Keratinocyte (primary cell): ENCODE measurements around the gene TP53I3. TPM values are rescaled to one million over a fixed set of nuclear protein-coding genes. Genes with fewer than 3 reads are reported as not detected.

ENCODE experiments used
- DNase-seq: peaks from one replicate; pipeline ENCODE4 v3.0.0-alpha.2; 2011; ENCODE audit warnings: low read depth, missing footprints, low spot score
- FAIRE-seq: peaks from 2 replicates; lab custom pipeline; 2011; peaks lifted over from hg19 to GRCh38; lab: Jason Lieb, UNC
- H2AFZ ChIP-seq: 2 replicates; pipeline ENCODE4 v1.6.0; 2012; ENCODE audit warnings: low read length, control low read depth, inconsistent platforms; ENCODE audit not compliant: control insufficient read depth
- H3K27ac ChIP-seq: 2 replicates; pipeline ENCODE4 v1.5.1; 2011; ENCODE audit warnings: low read length; ENCODE audit not compliant: control insufficient read depth, insufficient read depth
- H3K27me3 ChIP-seq: 3 replicates; pipeline ENCODE4 v1.6.0; 2011; ENCODE audit warnings: low read length; ENCODE audit not compliant: control insufficient read depth, insufficient read depth; ENCODE audit errors: extremely low read depth
- H3K36me3 ChIP-seq, 2 experiments: 2 replicates in 1 of 2; 3 replicates in 1 of 2; pipeline ENCODE4 v1.5.1; 2011; ENCODE audit warnings: low read length in 2 of 2, mild to moderate bottlenecking in 1 of 2; ENCODE audit not compliant: control insufficient read depth in 2 of 2, insufficient read depth in 2 of 2; ENCODE audit errors: extremely low read depth in 1 of 2
- H3K4me1 ChIP-seq: 3 replicates; pipeline ENCODE4 v1.5.1; 2011; ENCODE audit warnings: low read length; ENCODE audit not compliant: control insufficient read depth, insufficient read depth; ENCODE audit errors: extremely low read depth
- H3K4me2 ChIP-seq: 3 replicates; pipeline ENCODE4 v1.6.0; 2011; ENCODE audit warnings: low read depth, low read length; ENCODE audit not compliant: control insufficient read depth, insufficient read depth; ENCODE audit errors: extremely low read depth
- H3K4me3 ChIP-seq, 3 experiments: fragments of 200-600 bp in 1 of 3; sonication (generic) in 1 of 3; 2 replicates in 2 of 3; 3 replicates in 1 of 3; pipeline ENCODE4 v1.5.1; 2011 to 2016; ENCODE audit warnings: low read length in 3 of 3, mild to moderate bottlenecking in 3 of 3, control low read depth in 2 of 3, inconsistent platforms in 1 of 3, low read depth in 1 of 3, mixed read lengths in 1 of 3, mixed run types in 1 of 3, moderate library complexity in 1 of 3; ENCODE audit not compliant: control insufficient read depth in 2 of 3, insufficient read depth in 2 of 3; ENCODE audit errors: extremely low read depth in 1 of 3
- H3K79me2 ChIP-seq: 2 replicates; pipeline ENCODE4 v1.6.0; 2012; ENCODE audit warnings: low read length; ENCODE audit not compliant: control insufficient read depth, insufficient read depth
- H3K9ac ChIP-seq: 3 replicates; pipeline ENCODE4 v1.6.0; 2011; ENCODE audit warnings: low read length; ENCODE audit not compliant: control insufficient read depth, insufficient read depth; ENCODE audit errors: extremely low read depth
- H3K9me1 ChIP-seq: 3 replicates; pipeline ENCODE4 v1.6.0; 2011; ENCODE audit warnings: low read length; ENCODE audit not compliant: control insufficient read depth, insufficient read depth; ENCODE audit errors: extremely low read depth
- H3K9me3 ChIP-seq: 2 replicates; pipeline ENCODE4 v1.5.1; 2012; ENCODE audit warnings: low read depth, low read length; ENCODE audit not compliant: control insufficient read depth
- H4K20me1 ChIP-seq: 3 replicates; pipeline ENCODE4 v1.6.0; 2011; ENCODE audit warnings: low read length; ENCODE audit not compliant: control insufficient read depth, insufficient read depth; ENCODE audit errors: extremely low read depth
- EZH2 ChIP-seq: IDR thresholded peaks from one replicate; pipeline ENCODE4 v1.6.1; 2012; ENCODE audit warnings: inconsistent platforms, mild to moderate bottlenecking, low read length, moderate library complexity
- dilution Hi-C: fragments of 300-500 bp; cut with MboI; formaldehyde crosslinking; loops from one replicate; pipeline ENCODE4 v1.7.0; 2020; ENCODE audit warnings: low sequenced_read_pairs; ENCODE audit not compliant: extremely low pct_ligation_motif_present
- polyA plus RNA-seq, 5 experiments: library from polyadenylated mRNA; depleted of rRNA in 3 of 5; stranded (reverse) in 3 of 5; stranded (forward) in 1 of 5; unstranded in 1 of 5; fragments of >200 nt; gene quantifications; 1 replicate in 1 of 5; 2 replicates in 3 of 5; 3 replicates in 1 of 5; pipeline versions ENCODE4 v1.2.1 to v1.2.3, GENCODE V29; 2011 to 2012; ENCODE audit warnings: missing spikeins in 2 of 5, low read depth in 1 of 5, low replicate concordance in 1 of 5
- TF ChIP-seq, protein P1 (sequence below), 3 experiments: IDR thresholded peaks in 1 of 3; conservative IDR thresholded peaks in 1 of 3; optimal IDR thresholded peaks in 1 of 3; 2 replicates in 2 of 3; 3 replicates in 1 of 3; pipeline versions ENCODE3 to v1.5.1; 2011; ENCODE audit warnings: low read length in 3 of 3, mild to moderate bottlenecking in 3 of 3, moderate library complexity in 2 of 3, control low read depth in 1 of 3, inconsistent platforms in 1 of 3; ENCODE audit not compliant: insufficient read depth in 2 of 3; ENCODE audit errors: extremely low read depth in 1 of 3

Gene TP53I3
- polyA plus RNA-seq, 1 donor (not counting 4 experiments of a cell fraction or from before 2014, with no cell fraction given) = 30.9 TPM

DNA sequence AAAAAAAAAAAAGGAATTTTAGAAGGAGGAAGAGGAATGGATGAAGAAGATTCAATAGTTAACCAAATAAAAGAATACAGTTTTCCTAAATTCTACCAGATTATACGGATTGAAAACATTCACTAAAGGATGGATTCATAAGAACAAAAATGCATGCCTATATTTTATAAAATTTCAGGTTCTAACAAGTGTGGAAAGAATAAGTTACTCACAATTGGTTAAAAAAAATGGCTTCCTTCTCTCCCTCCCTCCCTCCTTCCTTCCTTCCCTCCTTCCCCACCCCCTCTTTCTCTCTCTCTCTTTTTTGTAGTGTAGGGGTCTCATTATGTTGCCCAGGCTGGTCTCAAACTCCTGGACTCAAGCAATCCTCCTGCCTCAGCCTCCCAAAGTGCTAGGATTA lies 1.6 kb upstream of the TP53I3 start:
- Histone ChIP-seq H3K9me1 (no peaks in the 10 kb centered on the region), H3K79me2 (no peaks in the 10 kb centered on the region), H3K36me3 (peaks cover 4 to 8% of the 10 kb centered on the region in 2 experiments), H3K4me3 (no peak overlapping the region), H3K9ac (no peak overlapping the region), H4K20me1 (no peaks in the 10 kb centered on the region), H3K9me3 (no peaks in the 10 kb centered on the region), H3K4me2 (no peak overlapping the region), H3K4me1 (peaks cover 11% of the 10 kb centered on the region), H3K27ac (no peak overlapping the region), H2AFZ (no peak overlapping the region), H3K27me3 (no peaks in the 10 kb centered on the region)
- FAIRE-seq (no peak), DNase-seq (no peak)
- dilution Hi-C loops = no loop called here
- TF ChIP-seq EZH2 = no peak
- TF ChIP-seq, protein P1, sequence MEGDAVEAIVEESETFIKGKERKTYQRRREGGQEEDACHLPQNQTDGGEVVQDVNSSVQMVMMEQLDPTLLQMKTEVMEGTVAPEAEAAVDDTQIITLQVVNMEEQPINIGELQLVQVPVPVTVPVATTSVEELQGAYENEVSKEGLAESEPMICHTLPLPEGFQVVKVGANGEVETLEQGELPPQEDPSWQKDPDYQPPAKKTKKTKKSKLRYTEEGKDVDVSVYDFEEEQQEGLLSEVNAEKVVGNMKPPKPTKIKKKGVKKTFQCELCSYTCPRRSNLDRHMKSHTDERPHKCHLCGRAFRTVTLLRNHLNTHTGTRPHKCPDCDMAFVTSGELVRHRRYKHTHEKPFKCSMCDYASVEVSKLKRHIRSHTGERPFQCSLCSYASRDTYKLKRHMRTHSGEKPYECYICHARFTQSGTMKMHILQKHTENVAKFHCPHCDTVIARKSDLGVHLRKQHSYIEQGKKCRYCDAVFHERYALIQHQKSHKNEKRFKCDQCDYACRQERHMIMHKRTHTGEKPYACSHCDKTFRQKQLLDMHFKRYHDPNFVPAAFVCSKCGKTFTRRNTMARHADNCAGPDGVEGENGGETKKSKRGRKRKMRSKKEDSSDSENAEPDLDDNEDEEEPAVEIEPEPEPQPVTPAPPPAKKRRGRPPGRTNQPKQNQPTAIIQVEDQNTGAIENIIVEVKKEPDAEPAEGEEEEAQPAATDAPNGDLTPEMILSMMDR (optimal IDR thresholded peaks at IDR 0.05 in 1 of 3, IDR thresholded peaks at IDR 0.05 in 1 of 3, conservative IDR thresholded peaks at IDR 0.05 in 1 of 3; ENCODE audit: extremely low read depth in 1 of 3, insufficient read depth in 2 of 3, low read length in 3 of 3) = no peak

DNA sequence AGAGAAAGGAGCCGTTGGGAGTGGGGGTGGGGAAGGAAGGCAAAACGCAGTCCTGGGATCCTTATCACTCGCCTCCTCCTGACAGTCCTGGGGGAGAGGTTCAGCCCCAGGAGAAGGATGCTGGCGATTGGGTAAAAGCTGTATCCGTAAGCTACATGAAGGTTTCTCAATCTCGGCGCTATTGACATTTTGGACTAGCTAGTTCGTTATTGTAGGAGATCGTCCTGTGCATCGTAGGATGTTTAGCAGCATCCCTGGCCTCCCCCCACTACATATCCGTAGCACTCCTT lies 511 bp upstream of the TP53I3 start:
- Histone ChIP-seq H3K27ac (no peak overlapping the region), H3K36me3 (peaks cover 5 to 13% of the 10 kb centered on the region in 2 experiments), H3K4me2 (peak overlapping the region; percentile 99), H3K9me1 (no peaks in the 10 kb centered on the region), H3K4me3 (peak overlapping the region; percentile 63 to 80 (median 70)), H3K79me2 (no peaks in the 10 kb centered on the region), H3K9ac (peak overlapping the region; percentile 86), H3K9me3 (no peaks in the 10 kb centered on the region), H3K4me1 (peaks cover 11% of the 10 kb centered on the region), H2AFZ (peak overlapping the region; percentile 98), H3K27me3 (no peaks in the 10 kb centered on the region), H4K20me1 (no peaks in the 10 kb centered on the region)
- TF ChIP-seq, protein P1 (optimal IDR thresholded peaks at IDR 0.05 in 1 of 3, IDR thresholded peaks at IDR 0.05 in 1 of 3, conservative IDR thresholded peaks at IDR 0.05 in 1 of 3; ENCODE audit: extremely low read depth in 1 of 3, insufficient read depth in 2 of 3, low read length in 3 of 3) = no peak
- no peak for TF ChIP-seq EZH2
- no peak for FAIRE-seq
- DNase-seq = no peak
- dilution Hi-C loops = no loop called here
